Type B pancreatic cell (in vitro differentiated cells): ENCODE data around the gene LARP1B. TPM values are rescaled to one million over a fixed set of nuclear protein-coding genes. Genes with fewer than 3 reads are reported as not detected.

Source experiments
- DNase-seq: peaks from one replicate; pipeline ENCODE4 v3.0.0; 2021; ENCODE audit warnings: mixed read lengths; ENCODE audit not compliant: unreplicated experiment; ENCODE audit errors: extremely low spot score
- H3K27ac Mint-ChIP-seq: 2 replicates; pipeline ENCODE4 v1.8.0; 2021; ENCODE audit warnings: mild to moderate bottlenecking, mixed read lengths
- H3K27me3 Mint-ChIP-seq: 2 replicates; pipeline ENCODE4 v1.8.0; 2021; ENCODE audit warnings: mixed read lengths
- H3K36me3 Mint-ChIP-seq: 2 replicates; pipeline ENCODE4 v1.8.0; 2021; ENCODE audit warnings: mixed read lengths
- H3K4me1 Mint-ChIP-seq: one replicate; pipeline ENCODE4 v1.8.0; 2021; ENCODE audit warnings: mixed read lengths; ENCODE audit not compliant: unreplicated experiment
- H3K4me3 Mint-ChIP-seq: 2 replicates; pipeline ENCODE4 v1.8.0; 2021; ENCODE audit warnings: mild to moderate bottlenecking, mixed read lengths
- H3K9me3 Mint-ChIP-seq: 2 replicates; pipeline ENCODE4 v1.8.0; 2021; ENCODE audit warnings: mixed read lengths
- CTCF ChIP-seq: fragments of 200-600 bp; sonication (generic); conservative IDR thresholded peaks from 2 replicates; pipeline ENCODE4 v1.5.0; 2021; ENCODE audit warnings: antibody characterized with exemption, mild to moderate bottlenecking
- total RNA-seq: library from RNA; stranded (reverse); gene quantifications from 2 replicates; pipeline ENCODE4 v1.2.1, GENCODE V29; 2021; ENCODE audit warnings: low replicate concordance

The LARP1B gene
- total RNA-seq, 1 donor from 2014 or later = 16.1 TPM

- DNase-seq = no peak
- no peak overlapping the region for H3K4me3 Mint-ChIP-seq
- no peaks in the 10 kb centered on the region for H3K27me3 Mint-ChIP-seq
- no peak for TF ChIP-seq CTCF
- H3K36me3 Mint-ChIP-seq = peaks cover 9% of the 10 kb centered on the region
- H3K27ac Mint-ChIP-seq = no peak overlapping the region
- no peaks in the 10 kb centered on the region for H3K4me1 Mint-ChIP-seq
- no peaks in the 10 kb centered on the region for H3K9me3 Mint-ChIP-seq
Observed at GRCh38 chr4:128176643-128177042, 115.5 kb downstream of the LARP1B start.

GRCh38 chr4:128177498-128177897 is 116.4 kb downstream of the LARP1B start:
- Mint-ChIP-seq H3K9me3 (peaks cover 3% of the 10 kb centered on the region), H3K4me3 (no peak overlapping the region), H3K36me3 (peaks cover 12% of the 10 kb centered on the region), H3K27me3 (no peaks in the 10 kb centered on the region), H3K4me1 (no peaks in the 10 kb centered on the region), H3K27ac (no peak overlapping the region)
- TF ChIP-seq CTCF = no peak
- no peak for DNase-seq

- Mint-ChIP-seq H3K27me3 (no peaks in the 10 kb centered on the region), H3K36me3 (peaks cover 22% of the 10 kb centered on the region), H3K9me3 (peaks cover 6% of the 10 kb centered on the region), H3K4me3 (no peak overlapping the region), H3K4me1 (peaks cover 5% of the 10 kb centered on the region), H3K27ac (no peak overlapping the region)
- TF ChIP-seq CTCF = no peak
- no peak for DNase-seq
Observed at GRCh38 chr4:128186623-128187022, 125.5 kb downstream of the LARP1B start.

GRCh38 chr4:128191115-128191781 is 130.1 kb downstream of the LARP1B start:
- Mint-ChIP-seq H3K4me1 (peaks cover 5% of the 10 kb centered on the region), H3K27me3 (no peaks in the 10 kb centered on the region), H3K27ac (no peak overlapping the region), H3K36me3 (peaks cover 9% of the 10 kb centered on the region), H3K9me3 (no peaks in the 10 kb centered on the region), H3K4me3 (no peak overlapping the region)
- peak; percentile 95 for TF ChIP-seq CTCF
- DNase-seq = no peak

GRCh38 chr4:128220286-128221235 is 159.4 kb downstream of the LARP1B start:
- H3K27ac Mint-ChIP-seq = no peak overlapping the region
- H3K4me1 Mint-ChIP-seq = peaks cover 4% of the 10 kb centered on the region
- peak; percentile 56 for TF ChIP-seq CTCF
- H3K27me3 Mint-ChIP-seq = no peaks in the 10 kb centered on the region
- H3K4me3 Mint-ChIP-seq = no peak overlapping the region
- no peaks in the 10 kb centered on the region for H3K36me3 Mint-ChIP-seq
- no peaks in the 10 kb centered on the region for H3K9me3 Mint-ChIP-seq
- no peak for DNase-seq
